Astrocyte of the cerebellum (primary cell): ENCODE measurements around the gene SH3RF3.

ENCODE experiments used
- DNase-seq: peaks from one replicate; pipeline ENCODE4 v3.0.0-alpha.2; 2011; ENCODE audit warnings: low read depth
- H3K4me3 ChIP-seq: 2 replicates; pipeline ENCODE4 v1.5.1; 2011; ENCODE audit warnings: mild to moderate bottlenecking, low read depth, low read length, moderate library complexity
- CTCF ChIP-seq: IDR thresholded peaks from 2 replicates; pipeline ENCODE4 v1.5.1; 2012; ENCODE audit warnings: low read length, low read depth, moderate library complexity, mild to moderate bottlenecking; ENCODE audit errors: missing control alignments
- in situ Hi-C: cut with HindIII; loops from 2 replicates; pipeline ENCODE4 v1.10.0; 2017; ENCODE audit warnings: low sequenced_read_pairs

The SH3RF3 gene

GRCh38 chr2:109094144-109094543 is 34.9 kb upstream of the SH3RF3 start:
- no peak for TF ChIP-seq CTCF
- DNase-seq = no peak
- in situ Hi-C loops = loop anchor here (5.0 kb wide), 1 partner anchor 52 kb away; no protein-coding TSS in a partner anchor

GRCh38 chr2:109098251-109098920 is 30.6 kb upstream of the SH3RF3 start:
- in situ Hi-C loops = no loop called here
- no peak for DNase-seq

More at GRCh38 chr2:109094144-109094543, 34.9 kb upstream of the SH3RF3 start:
- no peak overlapping the region for H3K4me3 ChIP-seq

GRCh38 chr2:109098921-109099273 is 30.1 kb upstream of the SH3RF3 start:
- in situ Hi-C loops = no loop called here
- H3K4me3 ChIP-seq = no peak overlapping the region
- DNase-seq = no peak
- TF ChIP-seq CTCF = no peak

More at GRCh38 chr2:109098251-109098920, 30.6 kb upstream of the SH3RF3 start:
- TF ChIP-seq CTCF = no peak
- no peak overlapping the region for H3K4me3 ChIP-seq

- DNase-seq = no peak
- in situ Hi-C loops = loop anchor here (5.0 kb wide), 1 partner anchor 90 kb away; no protein-coding TSS in a partner anchor
- H3K4me3 ChIP-seq = no peak overlapping the region
- no peak for TF ChIP-seq CTCF
Observed at GRCh38 chr2:109102588-109103233, 26.3 kb upstream of the SH3RF3 start.

GRCh38 chr2:109105113-109105512 is 23.9 kb upstream of the SH3RF3 start:
- no peak for DNase-seq
- in situ Hi-C loops = no loop called here
- no peak for TF ChIP-seq CTCF
- no peak overlapping the region for H3K4me3 ChIP-seq

- in situ Hi-C loops = no loop called here
- TF ChIP-seq CTCF = no peak
- H3K4me3 ChIP-seq = no peak overlapping the region
- DNase-seq = no peak
Observed at GRCh38 chr2:109108740-109109139, 20.3 kb upstream of the SH3RF3 start.
